SW480 (cell line): Measurements from ENCODE around the gene RHCE.
"Not testable (repeated sequence)": the region's sequence is repeated elsewhere in the genome, so short reads cannot be mapped to it uniquely, and the experiment has no call there.

Source experiments
- DNase-seq: peaks from one replicate; pipeline ENCODE4 v3.0.0-alpha.2; 2016; ENCODE audit warnings: low spot score

RHCE gene

DNA sequence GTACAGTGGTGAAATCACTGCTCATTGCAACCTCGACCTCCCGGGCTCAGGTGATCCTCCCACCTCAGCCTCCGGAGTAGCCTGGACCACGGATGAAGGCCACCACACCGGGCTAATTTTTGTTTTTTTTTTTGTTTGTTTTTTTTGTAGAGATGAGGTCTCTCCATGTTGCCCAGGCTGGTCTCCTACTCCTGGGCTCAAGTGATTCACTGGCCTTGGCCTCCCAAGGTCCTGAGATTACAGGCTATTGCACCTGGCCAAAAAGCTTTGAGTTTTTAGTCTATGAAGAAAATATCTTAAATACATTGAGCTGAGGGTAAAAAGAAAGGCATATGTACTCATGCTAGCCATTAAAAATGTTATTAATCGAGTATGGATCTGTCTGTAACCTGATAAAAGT lies 78.9 kb downstream of the RHCE start:
- no peak for DNase-seq

DNA sequence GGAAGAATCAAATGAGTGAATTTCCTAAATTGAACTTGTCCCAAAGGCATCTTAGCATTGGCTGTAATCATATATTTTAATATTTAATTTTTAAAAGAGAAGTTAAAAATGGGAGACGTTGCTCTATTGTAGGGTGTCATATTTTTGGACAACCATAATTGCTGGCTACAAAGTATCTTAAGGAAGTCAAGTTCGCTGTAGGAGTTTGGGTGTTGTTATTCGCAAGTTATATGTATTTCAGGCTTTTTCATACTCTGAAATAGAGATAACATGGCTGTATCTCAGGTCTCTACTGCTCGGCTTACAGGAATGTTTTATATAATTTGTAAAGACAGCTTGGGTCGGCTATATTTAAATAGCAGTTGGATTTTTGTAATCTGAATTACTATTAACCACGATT lies 81.6 kb downstream of the RHCE start:
- no peak for DNase-seq

DNA sequence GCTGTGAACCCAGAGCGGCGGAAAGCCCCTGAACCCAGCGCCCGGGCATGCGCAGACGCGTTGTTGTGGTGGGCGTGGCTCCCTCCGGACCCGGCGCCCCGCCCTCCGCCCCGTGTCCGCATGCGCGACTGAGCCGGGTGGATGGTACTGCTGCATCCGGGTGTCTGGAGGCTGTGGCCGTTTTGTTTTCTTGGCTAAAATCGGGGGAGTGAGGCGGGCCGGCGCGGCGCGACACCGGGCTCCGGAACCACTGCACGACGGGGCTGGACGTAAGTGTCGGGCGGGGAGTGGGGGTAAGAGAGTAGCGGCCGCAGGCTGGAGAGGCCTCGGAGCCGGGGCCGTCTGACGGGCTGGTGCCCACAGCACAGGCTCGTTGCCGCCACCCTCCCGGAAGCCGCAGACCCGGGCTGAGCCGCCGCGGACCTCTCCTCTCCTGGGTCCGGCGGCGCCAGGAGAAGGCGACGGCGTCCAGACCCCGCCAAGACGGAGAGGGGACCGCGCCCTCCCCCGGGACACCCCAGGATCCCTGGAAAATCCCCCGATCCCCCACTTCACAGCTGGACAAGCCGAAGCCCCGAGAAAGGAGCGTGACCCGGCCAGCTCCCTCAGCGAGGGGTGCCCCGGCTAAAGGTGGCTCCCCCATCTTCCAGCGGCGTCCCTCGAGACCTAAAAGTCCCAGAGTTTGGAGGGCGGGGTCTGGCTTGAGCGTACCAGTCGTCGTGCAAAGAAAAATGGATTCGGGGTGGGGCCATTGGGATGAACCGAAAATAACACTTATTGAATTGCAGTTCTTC lies 82.2 kb downstream of the RHCE start, which contains the start of gene TMEM50A:
TSS of gene TMEM50A (plus strand) at position 147 of the 794 bp plus-strand sequence. CDS start 2,153 bp downstream, outside the sequence.
- peak; percentile 90 for DNase-seq

DNA sequence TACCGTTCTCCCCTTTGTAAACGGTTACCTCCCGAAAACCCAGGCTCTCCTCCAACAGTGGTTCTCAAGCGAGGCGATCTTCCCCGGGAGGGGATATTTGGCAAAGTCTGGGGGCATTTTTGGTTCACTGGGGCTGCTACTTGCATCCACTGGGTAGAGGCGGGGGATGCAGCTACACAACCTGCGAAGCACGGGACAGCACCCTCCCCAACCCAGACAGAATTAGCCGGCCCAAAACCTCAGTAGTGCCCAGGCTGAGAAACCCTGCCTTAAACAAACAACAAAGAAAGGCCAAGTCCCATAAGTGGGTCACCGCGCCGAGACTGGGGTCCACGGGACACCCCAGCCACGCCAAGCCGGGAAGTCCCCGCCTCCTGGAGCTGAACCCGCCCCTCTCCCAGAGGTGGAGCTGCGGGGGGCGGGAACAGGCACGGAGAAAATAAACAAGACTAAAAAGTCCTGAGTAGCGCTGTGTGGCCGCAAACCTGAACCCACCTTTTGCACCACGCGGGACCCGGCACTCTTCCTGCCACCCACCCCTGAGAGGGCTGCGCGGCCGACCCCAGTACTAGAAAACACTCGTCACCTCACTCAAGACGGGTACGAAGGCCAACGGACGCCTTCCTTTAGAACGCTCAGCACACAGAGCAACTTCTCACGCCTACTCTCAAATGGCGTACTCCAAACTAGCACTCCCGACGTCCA lies 83.0 kb downstream of the RHCE start:
- DNase-seq = not testable (repeated sequence)

DNA sequence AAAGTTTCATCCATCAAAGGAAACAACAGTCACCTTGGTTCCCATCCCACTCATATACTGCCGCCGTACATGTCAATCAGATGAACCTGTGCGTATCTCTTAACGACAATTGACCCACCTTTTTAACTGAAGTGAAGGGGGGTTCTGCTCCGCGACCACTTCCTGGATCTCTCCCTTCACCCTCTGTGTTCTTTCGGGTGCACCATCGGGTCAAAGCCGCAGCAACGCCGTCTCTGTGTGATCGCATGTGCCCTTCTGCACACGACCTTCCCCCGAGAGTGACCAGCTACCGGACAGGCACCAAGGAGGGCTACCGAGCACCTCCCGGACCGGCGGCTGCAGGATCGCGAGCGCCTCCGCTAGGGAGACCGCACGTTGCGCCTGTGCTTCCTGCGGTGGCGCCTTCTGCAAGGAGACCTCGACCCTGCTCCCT lies 83.7 kb downstream of the RHCE start:
- not testable (repeated sequence) for DNase-seq

DNA sequence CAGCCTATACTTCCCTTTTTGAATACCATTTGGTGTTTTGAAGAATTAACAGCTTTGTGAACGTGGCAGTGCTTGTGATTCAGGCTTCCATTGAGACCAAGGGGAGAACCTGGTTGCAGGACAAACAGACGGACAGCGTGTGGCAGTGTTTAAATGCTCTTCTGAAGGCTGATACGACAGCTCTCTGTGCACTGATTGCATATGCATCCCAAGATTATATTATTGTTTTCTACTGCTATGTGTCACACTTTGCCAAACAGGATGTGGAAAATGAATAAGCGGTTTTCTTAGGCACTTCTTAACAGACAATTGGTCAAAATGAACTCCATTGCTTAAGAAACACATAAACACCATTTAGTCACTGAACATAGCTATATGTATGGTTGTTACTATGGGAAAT lies 90.7 kb downstream of the RHCE start:
- DNase-seq = not testable (repeated sequence)

DNA sequence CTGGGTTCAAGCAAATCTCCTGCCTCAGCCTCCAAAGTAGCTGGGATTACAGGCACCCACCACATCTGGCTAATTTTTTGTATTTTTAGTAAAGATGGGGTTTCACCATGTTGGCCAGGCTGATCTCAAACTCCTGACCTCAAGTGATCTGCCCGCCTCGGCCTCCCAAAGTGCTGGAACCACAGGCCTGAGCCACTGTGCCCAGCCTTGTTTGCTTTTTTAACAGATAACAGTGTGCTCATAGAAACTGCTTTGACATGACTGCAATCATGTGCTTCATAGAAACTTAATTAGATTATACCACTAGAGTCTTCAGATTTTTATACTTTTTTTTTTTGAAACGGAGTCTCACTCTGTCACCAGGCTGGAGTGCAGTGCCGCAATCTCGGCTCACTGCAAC lies 91.3 kb downstream of the RHCE start:
- not testable (repeated sequence) for DNase-seq

DNA sequence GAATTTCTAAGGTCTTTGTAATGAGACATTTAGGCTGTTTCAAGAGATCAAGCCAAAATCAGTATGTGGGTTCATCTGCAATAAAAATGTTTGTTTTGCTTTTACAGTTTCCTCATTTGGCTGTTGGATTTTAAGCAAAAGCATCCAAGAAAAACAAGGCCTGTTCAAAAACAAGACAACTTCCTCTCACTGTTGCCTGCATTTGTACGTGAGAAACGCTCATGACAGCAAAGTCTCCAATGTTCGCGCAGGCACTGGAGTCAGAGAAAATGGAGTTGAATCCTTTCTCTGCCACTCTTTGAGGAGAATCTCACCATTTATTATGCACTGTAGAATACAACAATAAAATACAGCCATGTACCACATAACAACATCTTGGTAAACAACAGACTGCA lies 91.8 kb downstream of the RHCE start:
- not testable (repeated sequence) for DNase-seq

DNA sequence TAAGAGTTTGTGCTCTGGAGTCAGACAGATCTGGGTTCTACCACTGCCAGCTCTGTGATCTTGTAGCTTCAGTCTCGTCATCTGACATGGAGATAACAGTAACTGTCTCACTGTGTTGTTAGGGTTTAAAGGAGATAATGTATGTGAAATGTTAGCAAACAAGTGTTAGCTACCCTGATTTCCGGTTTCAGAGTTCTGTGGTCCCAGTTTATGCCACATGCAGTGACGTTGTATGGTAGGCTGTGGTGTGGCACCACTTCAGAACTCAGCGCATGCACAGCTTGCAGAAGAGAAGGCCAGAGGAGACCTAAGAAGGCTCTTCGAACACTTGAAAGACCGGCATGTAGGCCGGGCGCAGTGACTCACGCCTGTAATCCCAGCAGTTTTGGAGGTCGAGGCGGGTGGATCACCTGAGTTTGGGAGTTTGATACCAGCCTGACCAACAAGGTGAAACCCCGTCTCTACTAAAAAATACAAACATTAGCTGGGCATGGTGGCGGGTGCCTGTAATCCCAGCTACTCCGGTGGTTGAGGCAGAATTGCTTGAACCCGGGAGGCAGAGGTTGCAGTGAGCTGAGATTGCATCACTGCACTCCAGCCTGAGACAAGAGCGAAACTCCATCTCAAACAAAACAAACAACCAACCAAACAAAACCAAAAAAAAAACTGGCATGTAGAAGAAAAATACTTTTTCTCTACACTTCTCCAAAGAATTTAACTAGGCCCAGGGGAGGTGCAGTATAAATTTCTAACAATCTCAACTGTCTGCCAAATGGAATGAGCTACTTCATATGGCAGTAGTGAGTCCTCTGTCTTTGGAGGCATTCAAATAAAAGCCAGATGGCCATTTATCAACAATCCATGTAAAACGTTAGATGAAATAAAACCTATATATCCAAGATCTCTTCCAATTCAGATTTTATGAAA lies 92.5 kb downstream of the RHCE start:
- DNase-seq = not testable (repeated sequence)

DNA sequence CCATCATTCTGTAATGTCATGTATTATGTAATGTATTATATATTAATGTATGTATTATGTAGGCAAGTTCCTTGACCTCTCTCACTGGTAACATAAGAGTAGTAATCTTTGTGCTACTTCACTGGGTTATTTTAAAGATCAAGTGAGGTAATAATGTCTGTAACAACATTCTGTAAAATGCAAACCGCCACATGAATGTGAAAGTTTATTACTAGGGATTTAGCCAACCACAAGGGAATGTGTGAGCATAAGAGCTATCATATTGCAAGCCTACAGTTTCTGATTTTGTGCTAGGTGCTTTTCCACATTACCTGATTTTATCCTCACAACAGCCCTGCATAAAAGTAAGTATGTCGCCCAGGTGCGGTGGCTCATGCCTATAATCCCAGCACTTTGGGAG lies 96.2 kb downstream of the RHCE start:
- not testable (repeated sequence) for DNase-seq

DNA sequence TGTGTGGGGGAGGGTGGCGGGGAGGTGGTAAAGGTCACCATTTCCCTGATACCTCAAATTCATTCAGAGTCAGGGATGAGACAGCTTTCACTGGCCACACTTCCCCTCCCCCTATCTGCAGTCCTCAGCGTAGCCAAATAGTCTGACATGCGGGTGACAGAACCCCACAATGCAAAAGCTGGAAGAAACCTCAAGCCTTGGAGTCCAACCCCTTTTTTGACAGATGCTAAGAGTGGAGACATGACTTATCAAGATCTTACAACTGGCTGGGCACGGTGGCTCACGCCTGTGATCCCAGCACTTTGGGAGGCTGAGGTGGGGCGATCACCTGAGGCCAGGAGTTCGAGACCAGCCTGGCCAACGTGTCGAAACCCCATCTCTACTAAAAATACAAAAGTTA lies 98.5 kb downstream of the RHCE start:
- DNase-seq = not testable (repeated sequence)

DNA sequence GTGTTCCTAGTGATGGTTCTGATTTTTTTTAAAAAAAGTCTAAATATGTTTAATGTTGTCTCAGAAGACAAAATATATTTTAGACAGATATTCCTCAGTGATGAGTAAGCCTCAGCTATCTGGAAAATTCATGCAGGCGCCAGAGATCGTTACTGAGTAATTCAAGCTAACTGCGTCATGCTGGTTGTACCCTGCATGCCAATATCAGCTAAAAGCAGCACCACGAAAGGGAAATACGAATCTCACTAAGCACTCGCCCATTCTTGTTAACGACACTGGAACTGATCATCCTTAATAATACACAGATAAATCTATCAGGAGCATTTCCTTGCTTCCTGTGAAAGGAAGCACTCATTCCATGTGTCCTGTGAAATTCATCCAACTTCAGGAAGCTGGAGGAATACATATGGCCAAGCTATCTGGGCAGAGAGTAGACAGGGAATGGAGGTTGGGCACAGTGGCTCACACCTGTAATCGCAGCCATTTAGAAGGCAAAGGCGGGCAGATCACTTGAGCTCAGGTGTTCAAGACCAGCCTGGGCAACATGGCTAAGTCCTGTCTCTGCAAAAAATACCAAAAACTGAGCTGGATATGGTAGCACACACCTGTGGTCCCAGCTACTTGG lies 100.2 kb downstream of the RHCE start:
- not testable (repeated sequence) for DNase-seq

DNA sequence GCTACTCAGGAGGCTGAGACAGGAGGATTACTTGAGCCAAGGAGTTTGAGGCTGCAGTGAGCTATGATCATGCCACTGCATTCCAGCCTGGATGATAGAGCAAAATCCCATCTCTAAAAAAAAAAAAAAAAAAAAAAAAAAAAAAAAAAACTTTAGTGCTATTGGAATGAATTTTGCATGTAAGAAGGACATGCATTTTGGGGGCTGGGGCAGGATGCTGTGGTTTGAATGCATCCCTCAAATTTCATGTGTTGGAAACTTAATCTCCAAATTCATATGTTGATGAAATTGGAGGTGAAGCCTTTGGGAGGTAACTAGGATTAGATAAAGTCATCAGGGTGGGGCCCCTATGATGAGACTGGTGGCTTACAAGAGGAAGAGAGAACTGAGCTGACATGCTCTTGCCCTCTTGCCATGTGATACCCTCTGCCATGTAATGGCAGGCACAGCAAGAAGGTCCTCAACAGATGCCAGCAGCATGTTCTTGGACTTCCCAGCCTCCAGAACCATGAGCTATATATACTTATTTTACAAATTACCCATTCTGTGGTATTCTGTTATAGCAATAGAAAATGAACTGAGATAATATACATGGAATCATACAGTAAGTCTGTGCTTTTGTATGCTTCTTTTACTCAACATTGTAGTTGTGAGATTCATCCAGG lies 107.7 kb downstream of the RHCE start:
- DNase-seq = not testable (repeated sequence)
